ENCODE measurements around the gene GYPA.
"Not testable (repeated sequence)": the region's sequence is repeated elsewhere in the genome, so short reads cannot be mapped to it uniquely, and the experiment has no call there.

Gene GYPA

GRCh38 chr4:144154044-144154443 lies 13.5 kb upstream of the GYPA start:
- no peak overlapping the region for H3K27ac ChIP-seq (ENCODE audit: low read depth, low read length)
- no peak overlapping the region for H3K4me3 ChIP-seq (ENCODE audit: low read depth in 1 of 2, low read length in 2 of 2)
- H3K4me1 ChIP-seq (ENCODE audit: insufficient read depth, low read length): no peaks in the 10 kb centered on the region
- H3K27me3 ChIP-seq (ENCODE audit: control insufficient read depth in 1 of 2, insufficient read depth in 2 of 2, low read length in 2 of 2): no peaks in the 10 kb centered on the region
- no peak overlapping the region for H3K9ac ChIP-seq (ENCODE audit: low read length)
- no peaks in the 10 kb centered on the region for H3K9me3 ChIP-seq (ENCODE audit: low read length)
- no peaks in the 10 kb centered on the region for H3K36me3 ChIP-seq (ENCODE audit: insufficient read depth, low read length)

GRCh38 chr4:144142690-144143326 lies 2.3 kb upstream of the GYPA start:
- H3K36me3 ChIP-seq (ENCODE audit: insufficient read depth, low read length); H3K27ac ChIP-seq (ENCODE audit: low read depth, low read length); H3K9me3 ChIP-seq (ENCODE audit: low read length); H3K27me3 ChIP-seq (ENCODE audit: control insufficient read depth in 1 of 2, insufficient read depth in 2 of 2, low read length in 2 of 2); H3K4me1 ChIP-seq (ENCODE audit: insufficient read depth, low read length); H3K9ac ChIP-seq (ENCODE audit: low read length); H3K4me3 ChIP-seq (ENCODE audit: low read depth in 1 of 2, low read length in 2 of 2): not testable (repeated sequence)

- H3K9me3 ChIP-seq (ENCODE audit: low read length): no peaks in the 10 kb centered on the region
- no peaks in the 10 kb centered on the region for H3K27me3 ChIP-seq (ENCODE audit: control insufficient read depth in 1 of 2, insufficient read depth in 2 of 2, low read length in 2 of 2)
- H3K4me3 ChIP-seq (ENCODE audit: low read depth in 1 of 2, low read length in 2 of 2): no peak overlapping the region
- no peak overlapping the region for H3K9ac ChIP-seq (ENCODE audit: low read length)
- no peak overlapping the region for H3K27ac ChIP-seq (ENCODE audit: low read depth, low read length)
- no peaks in the 10 kb centered on the region for H3K36me3 ChIP-seq (ENCODE audit: insufficient read depth, low read length)
- no peaks in the 10 kb centered on the region for H3K4me1 ChIP-seq (ENCODE audit: insufficient read depth, low read length)
These were observed 975 bp upstream of the GYPA start for GRCh38 chr4:144141493-144141892.

- not testable (repeated sequence) for H3K36me3 ChIP-seq (ENCODE audit: insufficient read depth, low read length); H3K4me3 ChIP-seq (ENCODE audit: low read depth in 1 of 2, low read length in 2 of 2); H3K27me3 ChIP-seq (ENCODE audit: control insufficient read depth in 1 of 2, insufficient read depth in 2 of 2, low read length in 2 of 2); H3K9ac ChIP-seq (ENCODE audit: low read length); H3K9me3 ChIP-seq (ENCODE audit: low read length); H3K4me1 ChIP-seq (ENCODE audit: insufficient read depth, low read length); H3K27ac ChIP-seq (ENCODE audit: low read depth, low read length)
These were observed 527 bp downstream of the GYPA start for GRCh38 chr4:144139991-144140390.

- H3K36me3 ChIP-seq (ENCODE audit: insufficient read depth, low read length); H3K27me3 ChIP-seq (ENCODE audit: control insufficient read depth in 1 of 2, insufficient read depth in 2 of 2, low read length in 2 of 2); H3K9ac ChIP-seq (ENCODE audit: low read length); H3K4me1 ChIP-seq (ENCODE audit: insufficient read depth, low read length); H3K4me3 ChIP-seq (ENCODE audit: low read depth in 1 of 2, low read length in 2 of 2); H3K9me3 ChIP-seq (ENCODE audit: low read length); H3K27ac ChIP-seq (ENCODE audit: low read depth, low read length): not testable (repeated sequence)
These were observed 971 bp downstream of the GYPA start for GRCh38 chr4:144139547-144139946.

GRCh38 chr4:144138239-144138638 lies 2.3 kb downstream of the GYPA start:
- not testable (repeated sequence) for H3K36me3 ChIP-seq (ENCODE audit: insufficient read depth, low read length); H3K9ac ChIP-seq (ENCODE audit: low read length); H3K27ac ChIP-seq (ENCODE audit: low read depth, low read length); H3K9me3 ChIP-seq (ENCODE audit: low read length); H3K27me3 ChIP-seq (ENCODE audit: control insufficient read depth in 1 of 2, insufficient read depth in 2 of 2, low read length in 2 of 2); H3K4me1 ChIP-seq (ENCODE audit: insufficient read depth, low read length); H3K4me3 ChIP-seq (ENCODE audit: low read depth in 1 of 2, low read length in 2 of 2)

GRCh38 chr4:144137137-144137931 lies 3.2 kb downstream of the GYPA start:
- H3K36me3 ChIP-seq (ENCODE audit: insufficient read depth, low read length); H3K27me3 ChIP-seq (ENCODE audit: control insufficient read depth in 1 of 2, insufficient read depth in 2 of 2, low read length in 2 of 2); H3K27ac ChIP-seq (ENCODE audit: low read depth, low read length); H3K9ac ChIP-seq (ENCODE audit: low read length); H3K4me1 ChIP-seq (ENCODE audit: insufficient read depth, low read length); H3K9me3 ChIP-seq (ENCODE audit: low read length); H3K4me3 ChIP-seq (ENCODE audit: low read depth in 1 of 2, low read length in 2 of 2): not testable (repeated sequence)

GRCh38 chr4:144136189-144136588 lies 4.3 kb downstream of the GYPA start:
- not testable (repeated sequence) for H3K27me3 ChIP-seq (ENCODE audit: control insufficient read depth in 1 of 2, insufficient read depth in 2 of 2, low read length in 2 of 2); H3K4me3 ChIP-seq (ENCODE audit: low read depth in 1 of 2, low read length in 2 of 2); H3K27ac ChIP-seq (ENCODE audit: low read depth, low read length); H3K9ac ChIP-seq (ENCODE audit: low read length); H3K9me3 ChIP-seq (ENCODE audit: low read length); H3K36me3 ChIP-seq (ENCODE audit: insufficient read depth, low read length); H3K4me1 ChIP-seq (ENCODE audit: insufficient read depth, low read length)

GRCh38 chr4:144130167-144130566 lies 10.4 kb downstream of the GYPA start:
- not testable (repeated sequence) for H3K27me3 ChIP-seq (ENCODE audit: control insufficient read depth in 1 of 2, insufficient read depth in 2 of 2, low read length in 2 of 2); H3K36me3 ChIP-seq (ENCODE audit: insufficient read depth, low read length); H3K27ac ChIP-seq (ENCODE audit: low read depth, low read length); H3K4me1 ChIP-seq (ENCODE audit: insufficient read depth, low read length); H3K9me3 ChIP-seq (ENCODE audit: low read length); H3K9ac ChIP-seq (ENCODE audit: low read length); H3K4me3 ChIP-seq (ENCODE audit: low read depth in 1 of 2, low read length in 2 of 2)

- not testable (repeated sequence) for H3K9ac ChIP-seq (ENCODE audit: low read length); H3K4me3 ChIP-seq (ENCODE audit: low read depth in 1 of 2, low read length in 2 of 2); H3K27ac ChIP-seq (ENCODE audit: low read depth, low read length); H3K36me3 ChIP-seq (ENCODE audit: insufficient read depth, low read length); H3K4me1 ChIP-seq (ENCODE audit: insufficient read depth, low read length); H3K27me3 ChIP-seq (ENCODE audit: control insufficient read depth in 1 of 2, insufficient read depth in 2 of 2, low read length in 2 of 2); H3K9me3 ChIP-seq (ENCODE audit: low read length)
These were observed 11.1 kb downstream of the GYPA start for GRCh38 chr4:144129336-144129875.

GRCh38 chr4:144128709-144129320 lies 11.7 kb downstream of the GYPA start:
- not testable (repeated sequence) for H3K36me3 ChIP-seq (ENCODE audit: insufficient read depth, low read length); H3K4me3 ChIP-seq (ENCODE audit: low read depth in 1 of 2, low read length in 2 of 2); H3K9ac ChIP-seq (ENCODE audit: low read length); H3K9me3 ChIP-seq (ENCODE audit: low read length); H3K4me1 ChIP-seq (ENCODE audit: insufficient read depth, low read length); H3K27ac ChIP-seq (ENCODE audit: low read depth, low read length); H3K27me3 ChIP-seq (ENCODE audit: control insufficient read depth in 1 of 2, insufficient read depth in 2 of 2, low read length in 2 of 2)
